ENCODE measurements around the gene ADGRL1.
A peak's percentile ranks its signal among the peaks of the same experiment; 100 is the strongest.

The ADGRL1 gene

GRCh38 chr19:14139944-14140343, 66.0 kb downstream of the ADGRL1 start:
- Histone ChIP-seq H3K36me3 (ENCODE audit: control insufficient read depth, insufficient read depth, low read length) (no peaks in the 10 kb centered on the region), H3K9me3 (ENCODE audit: control insufficient read depth, low read length) (no peaks in the 10 kb centered on the region), H3K4me3 (ENCODE audit: low read length) (no peak overlapping the region), H3K9ac (ENCODE audit: low read length) (no peak overlapping the region), H3K4me1 (ENCODE audit: control insufficient read depth, insufficient read depth, low read length) (peaks cover 8% of the 10 kb centered on the region), H3K27me3 (ENCODE audit: control insufficient read depth, insufficient read depth, low read length) (no peaks in the 10 kb centered on the region)

- Histone ChIP-seq H3K4me1 (ENCODE audit: control insufficient read depth, insufficient read depth, low read length) (peaks cover 8% of the 10 kb centered on the region), H3K4me3 (ENCODE audit: low read length) (no peak overlapping the region), H3K36me3 (ENCODE audit: control insufficient read depth, insufficient read depth, low read length) (no peaks in the 10 kb centered on the region), H3K9ac (ENCODE audit: low read length) (no peak overlapping the region), H3K9me3 (ENCODE audit: control insufficient read depth, low read length) (no peaks in the 10 kb centered on the region), H3K27me3 (ENCODE audit: control insufficient read depth, insufficient read depth, low read length) (no peaks in the 10 kb centered on the region)
Observed at GRCh38 chr19:14138576-14139265, 67.2 kb downstream of the ADGRL1 start.

GRCh38 chr19:14136509-14137281, 69.3 kb downstream of the ADGRL1 start, which contains the start of gene ASF1B:
TSS of gene ASF1B (minus strand) at chr19:14136589. CDS start at chr19:14136456, 133 bp downstream.
- H3K36me3 ChIP-seq (ENCODE audit: control insufficient read depth, insufficient read depth, low read length) = no peaks in the 10 kb centered on the region
- peak within 1 kb of the TSS; percentile 54 for H3K4me3 ChIP-seq (ENCODE audit: low read length)
- peaks cover 8% of the 10 kb centered on the region for H3K4me1 ChIP-seq (ENCODE audit: control insufficient read depth, insufficient read depth, low read length)
- no peaks in the 10 kb centered on the region for H3K27me3 ChIP-seq (ENCODE audit: control insufficient read depth, insufficient read depth, low read length)
- no peaks in the 10 kb centered on the region for H3K9me3 ChIP-seq (ENCODE audit: control insufficient read depth, low read length)
- peak within 1 kb of the TSS; percentile 88 for H3K9ac ChIP-seq (ENCODE audit: low read length)

- Histone ChIP-seq H3K9ac (ENCODE audit: low read length) (peak overlapping the region; percentile 55), H3K27me3 (ENCODE audit: control insufficient read depth, insufficient read depth, low read length) (no peaks in the 10 kb centered on the region)
Observed at GRCh38 chr19:14135985-14136508, 69.9 kb downstream of the ADGRL1 start.

GRCh38 chr19:14135355-14135754, 70.6 kb downstream of the ADGRL1 start:
- Histone ChIP-seq H3K9ac (ENCODE audit: low read length) (peak overlapping the region; percentile 55), H3K9me3 (ENCODE audit: control insufficient read depth, low read length) (no peaks in the 10 kb centered on the region), H3K4me1 (ENCODE audit: control insufficient read depth, insufficient read depth, low read length) (peaks cover 8% of the 10 kb centered on the region), H3K27me3 (ENCODE audit: control insufficient read depth, insufficient read depth, low read length) (no peaks in the 10 kb centered on the region), H3K36me3 (ENCODE audit: control insufficient read depth, insufficient read depth, low read length) (no peaks in the 10 kb centered on the region), H3K4me3 (ENCODE audit: low read length) (no peak overlapping the region)

More at GRCh38 chr19:14135985-14136508, 69.9 kb downstream of the ADGRL1 start:
- Histone ChIP-seq H3K36me3 (ENCODE audit: control insufficient read depth, insufficient read depth, low read length) (no peaks in the 10 kb centered on the region), H3K4me1 (ENCODE audit: control insufficient read depth, insufficient read depth, low read length) (peaks cover 8% of the 10 kb centered on the region), H3K9me3 (ENCODE audit: control insufficient read depth, low read length) (no peaks in the 10 kb centered on the region), H3K4me3 (ENCODE audit: low read length) (peak overlapping the region; percentile 31)

- no peaks in the 10 kb centered on the region for H3K36me3 ChIP-seq (ENCODE audit: control insufficient read depth, insufficient read depth, low read length)
- H3K9ac ChIP-seq (ENCODE audit: low read length) = no peak overlapping the region
- no peaks in the 10 kb centered on the region for H3K9me3 ChIP-seq (ENCODE audit: control insufficient read depth, low read length)
- no peak overlapping the region for H3K4me3 ChIP-seq (ENCODE audit: low read length)
- H3K27me3 ChIP-seq (ENCODE audit: control insufficient read depth, insufficient read depth, low read length) = no peaks in the 10 kb centered on the region
- H3K4me1 ChIP-seq (ENCODE audit: control insufficient read depth, insufficient read depth, low read length) = no peaks in the 10 kb centered on the region
Observed at GRCh38 chr19:14127929-14128509, 78.0 kb downstream of the ADGRL1 start.

GRCh38 chr19:14127176-14127575, 78.8 kb downstream of the ADGRL1 start:
- Histone ChIP-seq H3K4me3 (ENCODE audit: low read length) (no peak overlapping the region), H3K9ac (ENCODE audit: low read length) (no peak overlapping the region), H3K27me3 (ENCODE audit: control insufficient read depth, insufficient read depth, low read length) (no peaks in the 10 kb centered on the region), H3K36me3 (ENCODE audit: control insufficient read depth, insufficient read depth, low read length) (no peaks in the 10 kb centered on the region), H3K9me3 (ENCODE audit: control insufficient read depth, low read length) (no peaks in the 10 kb centered on the region), H3K4me1 (ENCODE audit: control insufficient read depth, insufficient read depth, low read length) (no peaks in the 10 kb centered on the region)

GRCh38 chr19:14122924-14123323, 83.0 kb downstream of the ADGRL1 start:
- Histone ChIP-seq H3K36me3 (ENCODE audit: control insufficient read depth, insufficient read depth, low read length) (no peaks in the 10 kb centered on the region), H3K9ac (ENCODE audit: low read length) (no peak overlapping the region), H3K27me3 (ENCODE audit: control insufficient read depth, insufficient read depth, low read length) (no peaks in the 10 kb centered on the region), H3K4me3 (ENCODE audit: low read length) (no peak overlapping the region), H3K4me1 (ENCODE audit: control insufficient read depth, insufficient read depth, low read length) (peaks cover 18% of the 10 kb centered on the region), H3K9me3 (ENCODE audit: control insufficient read depth, low read length) (no peaks in the 10 kb centered on the region)

- Histone ChIP-seq H3K4me1 (ENCODE audit: control insufficient read depth, insufficient read depth, low read length) (peaks cover 32% of the 10 kb centered on the region), H3K27me3 (ENCODE audit: control insufficient read depth, insufficient read depth, low read length) (no peaks in the 10 kb centered on the region), H3K9me3 (ENCODE audit: control insufficient read depth, low read length) (no peaks in the 10 kb centered on the region), H3K36me3 (ENCODE audit: control insufficient read depth, insufficient read depth, low read length) (no peaks in the 10 kb centered on the region), H3K9ac (ENCODE audit: low read length) (no peak overlapping the region), H3K4me3 (ENCODE audit: low read length) (no peak overlapping the region)
Observed at GRCh38 chr19:14120497-14120780, 85.5 kb downstream of the ADGRL1 start.

- Histone ChIP-seq H3K4me1 (ENCODE audit: control insufficient read depth, insufficient read depth, low read length) (peaks cover 32% of the 10 kb centered on the region), H3K36me3 (ENCODE audit: control insufficient read depth, insufficient read depth, low read length) (no peaks in the 10 kb centered on the region), H3K27me3 (ENCODE audit: control insufficient read depth, insufficient read depth, low read length) (no peaks in the 10 kb centered on the region), H3K9me3 (ENCODE audit: control insufficient read depth, low read length) (no peaks in the 10 kb centered on the region), H3K4me3 (ENCODE audit: low read length) (no peak overlapping the region), H3K9ac (ENCODE audit: low read length) (peak overlapping the region; percentile 59)
Observed at GRCh38 chr19:14119644-14120496, 86.1 kb downstream of the ADGRL1 start.

- no peaks in the 10 kb centered on the region for H3K27me3 ChIP-seq (ENCODE audit: control insufficient read depth, insufficient read depth, low read length)
- no peaks in the 10 kb centered on the region for H3K9me3 ChIP-seq (ENCODE audit: control insufficient read depth, low read length)
- no peaks in the 10 kb centered on the region for H3K36me3 ChIP-seq (ENCODE audit: control insufficient read depth, insufficient read depth, low read length)
- H3K4me1 ChIP-seq (ENCODE audit: control insufficient read depth, insufficient read depth, low read length) = peaks cover 37% of the 10 kb centered on the region
- peak overlapping the region; percentile 59 for H3K9ac ChIP-seq (ENCODE audit: low read length)
- peak overlapping the region; percentile 26 for H3K4me3 ChIP-seq (ENCODE audit: low read length)
Observed at GRCh38 chr19:14119146-14119545, 86.8 kb downstream of the ADGRL1 start.
